Measurements from ENCODE around the gene NAPEPLD. TPM values are rescaled to one million over a fixed set of nuclear protein-coding genes. Genes with fewer than 3 reads are reported as not detected.
"Not testable (repeated sequence)": the region's sequence is repeated elsewhere in the genome, so short reads cannot be mapped to it uniquely, and the experiment has no call there.

The NAPEPLD gene
- polyA plus RNA-seq, 1 donor (not counting 4 experiments of a cell fraction or from before 2014, with no cell fraction given), result 3.8 TPM

- DNase-seq (ENCODE audit: low read depth, low spot score) (no peak), FAIRE-seq (no peak)
- no peak for TF ChIP-seq EZH2 (IDR thresholded peaks at IDR 0.05; ENCODE audit: low read length)
- TF ChIP-seq CTCF (optimal IDR thresholded peaks at IDR 0.05 in 1 of 3, IDR thresholded peaks at IDR 0.05 in 1 of 3, conservative IDR thresholded peaks at IDR 0.05 in 1 of 3; ENCODE audit: extremely low read depth in 1 of 3, insufficient read depth in 2 of 3, low read length in 3 of 3), result no peak
- Histone ChIP-seq H3K4me2 (ENCODE audit: control insufficient read depth, extremely low read depth, insufficient read depth, low read depth, low read length) (peak overlapping the region; percentile 92), H3K9ac (ENCODE audit: control insufficient read depth, extremely low read depth, insufficient read depth, low read length) (peak overlapping the region; percentile 82), H3K36me3 (ENCODE audit: control insufficient read depth in 2 of 2, extremely low read depth in 1 of 2, insufficient read depth in 2 of 2, low read length in 2 of 2) (no peaks in the 10 kb centered on the region), H3K27ac (ENCODE audit: control insufficient read depth, insufficient read depth, low read length) (peak overlapping the region; percentile 85), H3K4me3 (ENCODE audit: control insufficient read depth in 2 of 3, extremely low read depth in 1 of 3, insufficient read depth in 2 of 3, low read depth in 1 of 3, low read length in 3 of 3) (peak overlapping the region; percentile 51 to 96 (median 92)), H2AFZ (ENCODE audit: control insufficient read depth, low read length) (peak overlapping the region; percentile 93), H4K20me1 (ENCODE audit: control insufficient read depth, extremely low read depth, insufficient read depth, low read length) (no peaks in the 10 kb centered on the region), H3K79me2 (ENCODE audit: control insufficient read depth, insufficient read depth, low read length) (peaks cover 4% of the 10 kb centered on the region), H3K9me3 (ENCODE audit: control insufficient read depth, low read depth, low read length) (no peaks in the 10 kb centered on the region), H3K27me3 (ENCODE audit: control insufficient read depth, extremely low read depth, insufficient read depth, low read length) (no peaks in the 10 kb centered on the region), H3K4me1 (ENCODE audit: control insufficient read depth, extremely low read depth, insufficient read depth, low read length) (peaks cover 14% of the 10 kb centered on the region), H3K9me1 (ENCODE audit: control insufficient read depth, extremely low read depth, insufficient read depth, low read length) (no peaks in the 10 kb centered on the region)
- dilution Hi-C loops (cut with MboI; ENCODE audit: extremely low pct_ligation_motif_present, low sequenced_read_pairs), result no loop called here
Observed at GRCh38 chr7:103148131-103148993, 537 bp downstream of the NAPEPLD start.

DNA sequence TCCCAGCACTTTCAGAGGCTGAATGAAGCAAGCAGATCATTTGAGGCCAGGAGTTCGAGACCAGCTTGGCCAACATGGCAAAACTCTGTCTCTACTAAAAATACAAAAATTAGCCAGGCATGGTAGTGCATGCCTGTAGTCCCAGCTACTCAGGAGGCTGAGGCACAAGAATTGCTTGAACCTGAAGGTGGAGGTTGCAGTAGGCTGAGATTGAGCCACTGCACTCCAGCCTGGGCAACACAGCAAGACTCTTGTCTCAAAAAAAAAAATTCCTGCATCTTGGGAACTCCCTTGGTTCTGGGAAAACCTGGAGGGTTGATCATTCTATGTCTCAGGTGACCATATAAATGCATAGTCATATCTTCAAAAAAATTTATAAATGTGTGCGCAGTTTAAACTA lies 4.1 kb downstream of the NAPEPLD start:
- H3K79me2 ChIP-seq (ENCODE audit: control insufficient read depth, insufficient read depth, low read length); H2AFZ ChIP-seq (ENCODE audit: control insufficient read depth, low read length); H3K9me3 ChIP-seq (ENCODE audit: control insufficient read depth, low read depth, low read length); H3K4me3 ChIP-seq (ENCODE audit: control insufficient read depth in 2 of 3, extremely low read depth in 1 of 3, insufficient read depth in 2 of 3, low read depth in 1 of 3, low read length in 3 of 3); H3K36me3 ChIP-seq (ENCODE audit: control insufficient read depth in 2 of 2, extremely low read depth in 1 of 2, insufficient read depth in 2 of 2, low read length in 2 of 2); H3K27ac ChIP-seq (ENCODE audit: control insufficient read depth, insufficient read depth, low read length); H3K9ac ChIP-seq (ENCODE audit: control insufficient read depth, extremely low read depth, insufficient read depth, low read length); H4K20me1 ChIP-seq (ENCODE audit: control insufficient read depth, extremely low read depth, insufficient read depth, low read length); H3K4me2 ChIP-seq (ENCODE audit: control insufficient read depth, extremely low read depth, insufficient read depth, low read depth, low read length); H3K9me1 ChIP-seq (ENCODE audit: control insufficient read depth, extremely low read depth, insufficient read depth, low read length); H3K27me3 ChIP-seq (ENCODE audit: control insufficient read depth, extremely low read depth, insufficient read depth, low read length); dilution Hi-C loops (cut with MboI; ENCODE audit: extremely low pct_ligation_motif_present, low sequenced_read_pairs); DNase-seq (ENCODE audit: low read depth, low spot score); FAIRE-seq: not testable (repeated sequence)
- peaks cover 13% of the 10 kb centered on the region for H3K4me1 ChIP-seq (ENCODE audit: control insufficient read depth, extremely low read depth, insufficient read depth, low read length)
